ENCODE results near the gene GSG1.
"Not testable (repeated sequence)": the region's sequence is repeated elsewhere in the genome, so short reads cannot be mapped to it uniquely, and the experiment has no call there.

- TF ChIP-seq MAX (IDR thresholded peaks at IDR 0.05); RXRA (IDR thresholded peaks at IDR 0.05; ENCODE audit: insufficient read depth, low read depth, low read length); POLR2AphosphoS5 (IDR thresholded peaks at IDR 0.05; ENCODE audit: low read depth, low read length); TAF1 (IDR thresholded peaks at IDR 0.05; ENCODE audit: low read depth, low read length); JUND (IDR thresholded peaks at IDR 0.05; ENCODE audit: low read length); ZNF274 (IDR thresholded peaks at IDR 0.05; ENCODE audit: borderline replicate concordance, extremely low read depth, low read length); MAFK (IDR thresholded peaks at IDR 0.05; ENCODE audit: low read depth, low read length); POLR2A (IDR thresholded peaks at IDR 0.05; ENCODE audit: control extremely low read depth in 1 of 2, low read depth in 2 of 2, low read length in 2 of 2); EGR1 (IDR thresholded peaks at IDR 0.05; ENCODE audit: borderline replicate concordance, low read depth, low read length); USF2 (IDR thresholded peaks at IDR 0.05; ENCODE audit: low read length); TBP (IDR thresholded peaks at IDR 0.05; ENCODE audit: low read depth, low read length); JUN (IDR thresholded peaks at IDR 0.05; ENCODE audit: low read depth, low read length): not testable (repeated sequence)
- TF ChIP-seq, protein P1, sequence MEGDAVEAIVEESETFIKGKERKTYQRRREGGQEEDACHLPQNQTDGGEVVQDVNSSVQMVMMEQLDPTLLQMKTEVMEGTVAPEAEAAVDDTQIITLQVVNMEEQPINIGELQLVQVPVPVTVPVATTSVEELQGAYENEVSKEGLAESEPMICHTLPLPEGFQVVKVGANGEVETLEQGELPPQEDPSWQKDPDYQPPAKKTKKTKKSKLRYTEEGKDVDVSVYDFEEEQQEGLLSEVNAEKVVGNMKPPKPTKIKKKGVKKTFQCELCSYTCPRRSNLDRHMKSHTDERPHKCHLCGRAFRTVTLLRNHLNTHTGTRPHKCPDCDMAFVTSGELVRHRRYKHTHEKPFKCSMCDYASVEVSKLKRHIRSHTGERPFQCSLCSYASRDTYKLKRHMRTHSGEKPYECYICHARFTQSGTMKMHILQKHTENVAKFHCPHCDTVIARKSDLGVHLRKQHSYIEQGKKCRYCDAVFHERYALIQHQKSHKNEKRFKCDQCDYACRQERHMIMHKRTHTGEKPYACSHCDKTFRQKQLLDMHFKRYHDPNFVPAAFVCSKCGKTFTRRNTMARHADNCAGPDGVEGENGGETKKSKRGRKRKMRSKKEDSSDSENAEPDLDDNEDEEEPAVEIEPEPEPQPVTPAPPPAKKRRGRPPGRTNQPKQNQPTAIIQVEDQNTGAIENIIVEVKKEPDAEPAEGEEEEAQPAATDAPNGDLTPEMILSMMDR (IDR thresholded peaks at IDR 0.05; ENCODE audit: control extremely low read depth in 1 of 3, insufficient read depth in 1 of 3, low read depth in 1 of 3, low read length in 3 of 3): not testable (repeated sequence)
- TF ChIP-seq, protein P2, sequence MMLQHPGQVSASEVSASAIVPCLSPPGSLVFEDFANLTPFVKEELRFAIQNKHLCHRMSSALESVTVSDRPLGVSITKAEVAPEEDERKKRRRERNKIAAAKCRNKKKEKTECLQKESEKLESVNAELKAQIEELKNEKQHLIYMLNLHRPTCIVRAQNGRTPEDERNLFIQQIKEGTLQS (IDR thresholded peaks at IDR 0.05; ENCODE audit: insufficient read depth, low read depth, low read length): not testable (repeated sequence)
Measured at GRCh38 chr12:13083638-13084037, 19.8 kb downstream of the GSG1 start.

Data from H1 (cell line).